Medulla oblongata (tissue), 1 donor: ENCODE data around the gene HHIPL2.
"Not testable (repeated sequence)": the region's sequence is repeated elsewhere in the genome, so short reads cannot be mapped to it uniquely, and the experiment has no call there.

Experiments used
- DNase-seq: peaks from one replicate; pipeline ENCODE4 v3.0.0-alpha.2; 2015; ENCODE audit errors: extremely low spot score

HHIPL2 gene

DNA sequence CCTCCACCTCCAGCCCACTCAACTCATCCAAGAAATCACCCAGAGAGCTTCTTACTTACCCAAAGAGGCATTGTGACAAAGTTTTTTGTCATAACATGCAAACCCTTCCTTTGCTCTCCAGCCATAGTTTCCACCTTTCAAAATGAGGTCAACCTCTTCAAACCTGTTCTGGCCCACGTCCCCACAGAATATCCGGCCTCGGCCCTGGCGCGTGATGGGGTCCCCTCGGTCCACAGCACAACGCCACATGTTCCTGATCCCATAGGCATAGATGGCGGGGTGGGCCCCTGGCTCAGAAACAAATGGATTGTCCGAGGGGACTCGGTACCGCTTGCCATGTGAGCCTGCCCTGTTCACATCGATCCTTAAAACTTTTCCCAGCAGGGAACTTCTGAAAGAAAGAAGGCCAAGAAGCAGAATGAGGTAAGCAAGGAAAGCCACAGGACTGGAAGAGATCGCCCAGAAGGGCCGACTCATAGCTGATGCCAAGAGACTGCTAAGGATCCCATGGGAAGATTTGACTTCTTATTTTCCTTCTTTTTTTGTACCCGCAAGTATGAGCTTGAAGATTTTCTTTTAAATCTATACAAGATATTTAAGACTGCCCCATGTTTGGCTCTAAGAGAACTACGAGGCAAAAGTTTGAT lies 7.8 kb downstream of the HHIPL2 start:
- DNase-seq, result no peak

DNA sequence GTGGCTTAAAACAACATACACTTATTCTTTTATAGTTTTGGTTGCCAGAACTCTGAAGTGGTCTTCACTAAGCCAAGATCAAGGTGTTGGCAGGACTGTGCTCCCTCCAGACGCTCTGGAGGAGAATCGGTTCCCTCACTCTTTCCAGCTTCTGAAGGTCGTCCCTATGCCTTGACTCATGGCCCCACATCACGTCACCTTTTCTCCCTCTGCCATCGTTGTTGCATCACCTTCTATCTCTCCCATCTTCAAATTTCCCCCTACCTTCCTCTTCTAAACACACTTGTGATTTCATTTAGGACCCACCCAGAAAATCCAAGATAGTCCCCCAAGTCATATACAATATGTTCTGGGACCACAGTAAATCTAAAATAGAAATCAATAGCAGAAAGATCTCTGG lies 12.4 kb downstream of the HHIPL2 start:
- no peak for DNase-seq

- no peak for DNase-seq
These were observed 17.1 kb downstream of the HHIPL2 start for GRCh38 chr1:222530852-222531251.

DNA sequence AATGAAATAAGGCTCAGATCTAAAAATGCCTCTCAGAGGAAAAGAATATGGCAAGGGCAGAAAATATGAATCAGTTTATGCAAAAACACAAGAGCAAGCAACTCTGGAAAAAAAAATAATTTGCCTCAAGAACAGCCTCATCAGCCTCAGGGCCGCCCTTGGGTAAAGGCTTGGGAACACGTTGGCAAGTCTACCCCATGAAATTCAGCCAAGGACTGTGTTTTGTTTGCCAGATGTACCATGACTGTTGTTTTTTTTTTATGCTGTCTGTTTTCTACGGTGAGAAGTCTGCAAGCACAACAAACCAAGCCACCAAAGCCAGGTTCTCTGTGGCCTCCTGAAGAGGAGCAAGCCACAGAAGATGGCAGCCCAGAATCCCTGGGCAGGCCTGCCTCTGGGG lies 18.0 kb downstream of the HHIPL2 start:
- no peak for DNase-seq

DNA sequence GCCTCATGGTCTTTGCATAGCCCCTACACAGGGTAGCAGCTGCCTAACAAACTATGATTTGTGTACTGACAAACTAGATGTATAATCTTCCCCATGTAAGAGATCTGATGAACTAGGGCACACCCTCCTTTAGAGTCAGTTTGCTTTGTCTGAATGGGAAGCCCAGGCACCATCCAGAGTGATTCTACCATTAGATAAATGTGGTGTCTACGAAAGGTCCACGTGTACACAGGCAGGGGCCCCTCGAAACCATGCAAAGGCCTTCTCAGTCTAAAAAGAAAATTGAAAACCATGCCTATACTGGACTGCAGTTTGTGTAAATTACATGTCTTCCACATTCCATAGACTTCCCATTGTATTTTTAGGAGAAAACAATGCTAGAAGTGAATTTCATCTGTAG lies 18.7 kb downstream of the HHIPL2 start:
- DNase-seq, result no peak

DNA sequence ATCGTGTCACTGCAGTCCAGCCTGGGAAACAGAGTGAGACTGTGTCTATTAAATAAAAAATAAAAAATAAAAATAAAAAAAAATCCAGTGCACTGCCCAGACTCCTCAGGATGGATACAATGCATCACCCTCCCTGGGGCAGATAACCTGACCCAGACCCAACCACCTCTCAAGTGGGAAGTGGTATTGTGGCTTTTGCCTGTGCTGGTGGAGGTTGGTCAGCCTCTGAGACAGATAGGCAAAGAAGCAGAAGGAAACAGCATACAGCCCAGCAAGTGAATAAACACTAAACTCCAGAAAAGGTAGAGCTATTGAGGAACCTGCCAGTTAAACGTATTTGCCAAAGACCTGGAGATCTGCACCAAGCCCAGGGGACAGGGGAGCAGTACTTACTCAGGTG lies 22.0 kb downstream of the HHIPL2 start:
- DNase-seq, result no peak

- DNase-seq, result no peak
These were observed 24.1 kb downstream of the HHIPL2 start for GRCh38 chr1:222523852-222524251.

DNA sequence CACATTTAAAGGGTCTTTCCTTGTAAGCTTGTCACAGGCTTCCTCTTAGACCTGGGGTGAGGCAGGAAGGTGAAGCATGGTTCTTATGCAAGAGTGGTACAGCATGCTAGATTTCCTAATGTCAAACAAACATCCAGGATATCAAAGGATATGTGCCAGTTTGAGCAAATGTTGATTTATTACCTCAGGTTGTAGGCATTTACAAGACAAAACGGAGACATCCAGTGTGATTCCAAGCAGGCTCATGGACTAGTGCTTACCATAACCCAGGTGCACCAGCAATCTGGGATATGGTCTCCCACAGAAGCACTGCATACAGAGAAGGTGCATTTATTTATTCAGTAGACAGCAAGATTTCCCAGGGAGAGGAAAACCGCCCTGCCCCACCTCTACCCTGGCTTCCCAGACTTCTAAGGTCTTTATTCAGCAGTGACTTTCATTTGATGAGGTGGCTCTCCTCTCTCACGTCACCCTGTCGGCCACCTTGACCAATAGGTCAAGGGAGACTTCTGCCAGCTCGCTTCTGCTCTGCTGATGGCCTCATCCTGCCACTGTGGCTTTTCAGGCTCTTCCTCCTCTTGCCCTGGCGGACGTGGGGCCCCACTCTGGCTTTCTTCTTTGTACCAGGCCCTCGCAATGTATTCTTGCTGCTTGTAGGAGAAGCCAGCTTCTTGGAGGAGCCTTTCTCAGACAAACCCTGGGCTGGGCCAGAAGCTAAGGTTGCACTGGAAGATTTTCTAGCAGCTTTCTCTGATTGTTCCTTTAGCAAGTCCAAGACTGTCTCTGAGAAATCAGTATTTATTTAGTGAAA lies 25.6 kb downstream of the HHIPL2 start:
- no peak for DNase-seq

GRCh38 chr1:222521299-222522104 lies 26.4 kb downstream of the HHIPL2 start:
- no peak for DNase-seq

GRCh38 chr1:222489496-222489895 lies 58.4 kb downstream of the HHIPL2 start:
- not testable (repeated sequence) for DNase-seq

- DNase-seq, result not testable (repeated sequence)
These were observed 60.1 kb downstream of the HHIPL2 start for GRCh38 chr1:222487774-222488173.

DNA sequence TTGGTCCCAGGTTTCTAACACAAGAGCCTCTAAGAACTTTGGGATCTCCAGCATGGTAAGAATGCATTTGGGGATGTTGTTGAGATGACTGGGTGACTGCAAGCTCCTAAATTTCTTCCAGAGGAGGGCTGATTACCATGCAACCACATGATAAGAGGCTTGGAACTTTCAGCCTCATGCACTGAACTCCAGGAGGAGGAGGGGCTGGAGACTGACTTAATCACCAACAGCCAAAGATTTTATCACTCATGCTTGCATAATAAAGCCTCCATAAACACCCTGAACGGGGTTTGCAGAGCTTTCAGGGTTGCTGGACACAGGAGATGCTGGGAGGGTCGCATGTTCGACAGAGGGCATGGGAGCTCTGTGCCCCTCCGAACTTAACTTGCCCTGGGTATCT lies 63.9 kb downstream of the HHIPL2 start:
- not testable (repeated sequence) for DNase-seq

DNA sequence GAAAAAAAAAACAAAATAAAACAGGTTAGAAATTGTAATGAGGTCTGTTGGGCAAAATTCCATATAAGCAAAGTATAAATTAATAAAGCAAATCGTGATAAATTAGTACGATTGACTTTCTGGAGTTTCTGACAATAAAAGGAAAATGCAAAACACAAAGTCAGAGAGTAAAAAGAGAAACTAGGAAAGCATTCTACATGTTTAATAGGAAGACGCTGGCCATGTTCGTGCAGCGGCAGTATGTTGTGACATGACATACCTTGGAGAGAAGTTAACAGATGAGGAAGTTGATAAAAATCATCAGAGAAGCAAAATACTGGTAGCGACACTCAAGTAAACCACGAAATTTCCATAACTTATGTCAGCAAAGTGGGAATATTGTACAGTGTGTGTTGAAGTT lies 68.3 kb downstream of the HHIPL2 start:
- DNase-seq, result not testable (repeated sequence)

DNA sequence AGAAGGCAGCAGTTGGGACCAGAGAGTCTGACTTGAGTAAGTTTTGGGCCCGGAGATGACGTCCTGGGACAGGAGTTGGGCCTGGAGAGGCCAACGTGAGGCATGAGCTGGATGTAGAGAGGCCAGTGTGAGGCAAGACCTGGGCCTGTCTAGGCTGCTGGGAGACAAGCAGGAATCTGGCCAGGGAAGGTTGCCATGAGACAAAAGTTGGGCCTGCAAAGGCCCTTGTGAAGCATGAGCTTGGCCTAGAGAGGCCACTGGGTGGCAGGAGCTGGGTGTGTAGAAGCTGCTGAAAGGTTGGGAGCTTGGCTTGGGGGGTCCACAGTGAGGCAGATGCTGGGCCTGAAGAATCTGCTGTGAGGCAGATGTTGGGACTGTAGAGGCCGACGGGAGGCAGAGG lies 71.5 kb downstream of the HHIPL2 start:
- DNase-seq, result peak; percentile 1

DNA sequence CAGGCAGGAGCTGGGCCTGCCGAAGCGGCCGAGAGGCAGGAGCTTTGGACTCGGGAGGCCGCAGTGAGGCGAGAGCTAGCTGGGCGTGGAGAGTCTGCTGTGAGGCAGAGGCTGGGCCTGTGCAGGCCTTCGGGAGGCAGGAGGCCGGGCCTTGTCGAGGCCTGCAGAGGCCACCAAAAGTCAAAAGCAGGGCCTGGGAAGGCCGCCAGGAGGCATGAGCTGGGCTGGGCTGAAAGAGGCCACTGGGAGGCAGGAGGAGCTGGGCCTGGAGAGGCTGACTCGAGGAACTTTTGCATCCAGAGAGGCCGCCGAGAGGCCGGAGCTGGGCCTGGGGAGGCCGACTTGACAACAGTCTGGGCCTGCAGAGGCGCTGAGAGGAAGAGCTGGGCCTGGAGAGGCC lies 74.2 kb downstream of the HHIPL2 start:
- not testable (repeated sequence) for DNase-seq

- not testable (repeated sequence) for DNase-seq
These were observed 74.9 kb downstream of the HHIPL2 start for GRCh38 chr1:222472776-222473540.
